Jurkat, Clone E6-1 (cell line): ENCODE results near the gene PCDH12. TPM values are rescaled to one million over a fixed set of nuclear protein-coding genes. Genes with fewer than 3 reads are reported as not detected.
A peak's percentile ranks its signal among the peaks of the same experiment; 100 is the strongest.

Experiments
- DNase-seq: peaks from one replicate; pipeline ENCODE4 v3.0.0-alpha.2; 2011; ENCODE audit warnings: low read depth, low spot score
- H3K4me3 ChIP-seq: 2 replicates; pipeline ENCODE4 v1.5.1; 2011; ENCODE audit warnings: mild to moderate bottlenecking, low read length, control low read depth, moderate library complexity
- polyA plus RNA-seq: library from polyadenylated mRNA; unstranded; fragments of >200 nt; gene quantifications from one replicate; pipeline ENCODE4 v1.2.1, GENCODE V29; 2012; ENCODE audit warnings: missing spikeins; ENCODE audit not compliant: insufficient read length, insufficient read depth

Gene PCDH12
- polyA plus RNA-seq = 0.26 TPM

DNA sequence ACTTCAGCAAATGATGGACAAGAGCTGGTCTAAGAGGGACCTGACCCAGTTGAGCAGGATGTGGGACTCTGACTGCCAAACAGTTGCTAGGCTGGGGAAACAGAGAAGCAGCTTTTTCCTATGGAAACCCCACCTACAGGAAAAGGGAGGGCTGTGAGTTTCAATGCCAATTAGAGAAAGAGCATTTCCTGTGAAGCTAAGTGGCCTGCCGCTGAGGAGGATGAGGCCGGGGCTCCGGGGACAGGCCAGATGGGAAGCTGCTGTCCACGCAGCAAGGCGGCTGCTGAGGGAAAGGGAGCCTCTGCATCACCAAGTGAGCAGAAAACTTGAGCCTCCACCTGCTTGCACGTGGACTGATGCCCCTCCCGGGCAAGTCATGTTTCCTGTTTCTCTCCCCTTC is at the start of gene PCDH12:
PCDH12 (minus strand) TSS at position 90 of the 400 bp plus-strand sequence. CDS start 351 bp downstream, outside the sequence.
- peak; percentile 70 for DNase-seq
- peak within 1 kb of the TSS; percentile 40 for H3K4me3 ChIP-seq

DNA sequence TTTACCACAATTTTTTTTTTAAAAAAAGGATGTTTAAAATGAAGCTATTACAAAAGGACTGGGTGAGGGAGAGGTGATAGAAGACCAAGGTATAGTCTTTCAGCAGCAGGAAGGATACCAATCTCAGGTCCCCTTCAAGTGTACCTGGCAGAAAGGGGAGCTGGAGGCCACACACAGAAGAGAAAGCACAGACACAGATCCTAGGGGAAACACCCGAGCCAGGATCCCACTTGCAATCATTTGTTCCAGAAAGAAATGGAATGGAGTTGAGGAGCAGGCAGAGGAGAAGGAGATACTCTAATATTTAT is 49.2 kb upstream of the PCDH12 start:
- no peak overlapping the region for H3K4me3 ChIP-seq
- no peak for DNase-seq

DNA sequence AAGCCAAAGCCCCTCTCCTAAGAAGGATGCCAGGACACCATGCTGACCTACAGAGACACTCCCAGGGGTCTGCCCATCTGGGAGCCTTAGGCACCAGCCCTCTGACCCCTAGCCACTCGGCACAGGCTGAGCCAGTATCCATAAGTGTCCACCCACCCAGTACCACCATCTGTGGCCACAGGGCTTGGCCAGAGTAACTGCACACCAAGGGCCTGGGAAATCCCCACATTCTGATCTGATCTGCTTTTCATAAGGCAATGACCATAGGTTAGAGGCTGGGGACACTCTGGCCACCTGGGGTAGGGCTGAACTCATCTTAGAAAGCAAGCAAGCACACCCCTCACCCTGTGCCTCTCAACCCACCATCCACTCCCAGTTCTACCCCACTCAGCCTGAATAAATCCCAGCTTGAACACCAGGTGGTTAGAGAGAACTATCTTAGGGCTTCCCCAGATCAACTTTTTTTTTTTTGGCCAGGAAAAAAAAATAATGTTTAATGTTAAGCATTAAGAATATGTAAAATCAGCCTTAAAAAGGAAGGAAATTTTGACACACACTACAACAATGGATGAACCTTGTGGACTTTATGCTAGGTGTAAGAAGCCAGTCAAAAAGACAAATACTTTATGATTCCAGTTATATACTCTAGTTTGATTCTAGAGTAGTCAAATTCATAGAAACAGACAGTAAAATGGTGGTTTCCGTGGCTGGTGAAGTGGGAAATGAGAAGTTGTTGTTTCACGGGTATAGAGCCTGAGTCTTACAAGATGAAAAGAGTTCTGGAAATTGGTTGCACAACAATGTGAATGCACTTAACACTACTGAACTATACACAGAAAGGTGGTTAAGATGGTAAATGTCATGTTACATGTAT is 48.6 kb upstream of the PCDH12 start:
- DNase-seq = peak; percentile 80
- H3K4me3 ChIP-seq = no peak overlapping the region

DNA sequence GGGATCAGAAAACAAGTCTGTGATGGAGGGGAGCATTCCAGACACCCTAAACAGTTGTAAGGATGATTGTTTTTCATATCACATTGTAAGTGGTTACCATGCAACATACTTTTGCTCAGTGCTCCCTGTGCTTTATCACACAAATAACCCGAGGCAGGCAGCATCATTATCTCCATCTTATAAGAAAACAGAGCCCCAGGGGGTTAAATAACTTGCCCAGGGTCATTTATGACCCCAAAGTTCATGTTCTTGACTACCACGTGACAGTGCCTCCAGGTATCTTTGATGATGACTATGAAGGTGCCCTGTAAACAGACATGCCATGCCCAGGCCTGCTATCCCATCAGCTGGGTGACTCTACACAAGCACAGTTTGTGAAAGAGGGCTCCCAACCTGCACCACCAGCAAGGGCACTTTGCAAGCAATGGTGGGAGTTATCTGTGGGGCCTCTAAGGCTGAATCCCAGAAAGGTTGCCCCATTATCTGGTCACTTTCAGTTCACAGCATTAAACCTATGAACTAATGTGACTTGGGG is 45.3 kb upstream of the PCDH12 start:
- DNase-seq = no peak

DNA sequence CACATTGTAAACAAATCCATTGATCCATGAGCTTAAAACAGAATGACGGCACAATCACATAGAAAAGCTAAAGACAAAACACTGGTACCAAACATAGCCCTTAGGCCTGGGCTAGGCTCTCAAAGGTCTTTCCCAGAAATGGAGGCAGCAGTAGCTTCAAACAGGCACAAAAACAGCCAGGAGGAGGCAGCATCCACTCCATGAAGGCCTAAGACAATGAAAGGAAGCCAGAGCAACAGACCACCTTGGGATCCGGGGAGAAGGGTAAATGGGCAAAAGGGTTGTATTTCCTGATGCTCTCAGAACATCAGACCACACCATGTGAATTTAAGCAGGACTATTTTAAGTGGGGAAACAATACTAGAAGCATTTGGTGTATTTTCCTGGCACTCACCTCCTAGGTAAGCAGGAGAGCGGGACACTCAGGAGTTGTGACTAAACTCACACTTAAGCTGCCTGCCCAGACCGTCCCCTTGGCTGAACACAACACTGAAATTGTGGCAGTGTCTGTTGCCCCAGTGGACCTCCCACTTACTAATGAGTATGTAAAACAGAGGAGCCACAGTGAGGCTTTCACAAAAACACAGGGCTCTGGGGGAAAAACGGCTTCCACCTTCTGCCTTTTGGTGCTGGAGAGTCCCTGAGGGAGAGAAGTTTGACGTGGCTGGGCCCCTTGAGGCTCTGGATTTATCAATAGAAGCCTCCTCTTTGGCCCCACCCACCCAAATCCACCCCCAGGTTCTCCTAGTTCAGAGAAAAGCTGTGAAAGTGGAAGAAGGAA is 42.9 kb upstream of the PCDH12 start:
- DNase-seq = no peak
- H3K4me3 ChIP-seq = no peak overlapping the region

More for the DNA sequence above, 45.3 kb upstream of the PCDH12 start:
- H3K4me3 ChIP-seq = no peak overlapping the region

GRCh38 chr5:142000173-142000572 is 42.2 kb upstream of the PCDH12 start:
- DNase-seq = no peak
- no peak overlapping the region for H3K4me3 ChIP-seq

DNA sequence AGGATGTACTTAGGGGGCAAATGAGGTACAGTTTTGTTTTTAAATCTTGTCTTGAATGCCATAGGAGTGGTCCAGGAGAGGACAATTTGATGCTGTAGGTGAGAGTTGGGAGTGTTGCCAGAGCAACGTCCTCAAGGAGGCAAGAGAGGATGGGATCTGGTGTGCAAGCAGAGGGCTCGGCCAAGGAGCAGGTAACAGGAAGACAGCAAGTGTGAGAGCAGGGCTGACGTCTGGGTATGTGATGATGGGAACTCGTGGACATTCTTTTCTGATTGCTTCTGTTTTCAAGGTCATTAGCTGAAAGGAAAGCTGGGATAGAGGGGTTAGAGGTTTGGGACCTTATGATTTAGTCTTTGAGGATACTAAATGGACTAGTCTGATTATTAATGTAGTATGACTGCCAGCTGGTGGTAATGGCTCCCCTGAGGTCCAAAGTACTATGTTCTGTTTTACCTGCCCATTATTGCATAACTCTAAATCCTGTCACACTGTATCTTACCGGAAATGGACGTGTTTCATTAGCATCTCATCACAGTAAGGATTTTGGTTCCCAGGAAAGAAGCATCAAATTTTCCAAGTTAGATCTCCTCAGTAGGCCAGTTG is 39.5 kb upstream of the PCDH12 start:
- H3K4me3 ChIP-seq = no peak overlapping the region
- no peak for DNase-seq

DNA sequence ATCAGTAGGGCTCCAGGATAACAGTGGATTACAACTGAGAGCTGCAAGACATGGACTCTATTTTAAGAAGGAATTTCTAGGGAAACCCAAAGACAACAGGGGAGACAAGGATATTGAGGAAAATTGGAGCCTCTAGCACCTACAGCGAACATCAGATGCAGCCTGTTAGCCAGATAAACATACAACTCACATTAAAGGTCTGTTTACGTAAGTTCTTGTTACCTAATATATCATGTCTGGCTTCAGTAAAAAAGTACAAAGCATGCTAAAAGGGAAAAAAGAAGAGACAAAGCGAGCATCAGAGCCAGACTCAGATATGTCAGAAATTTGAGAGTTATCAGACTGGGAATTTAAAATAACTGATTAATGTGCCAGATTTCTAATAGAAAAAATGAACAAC is 37.7 kb upstream of the PCDH12 start:
- no peak for DNase-seq
- H3K4me3 ChIP-seq = no peak overlapping the region

GRCh38 chr5:141994511-141995136 is 36.6 kb upstream of the PCDH12 start:
- no peak overlapping the region for H3K4me3 ChIP-seq
- no peak for DNase-seq

- no peak overlapping the region for H3K4me3 ChIP-seq
- peak; percentile 66 for DNase-seq
These were observed 34.5 kb upstream of the PCDH12 start for GRCh38 chr5:141992349-141992963.

DNA sequence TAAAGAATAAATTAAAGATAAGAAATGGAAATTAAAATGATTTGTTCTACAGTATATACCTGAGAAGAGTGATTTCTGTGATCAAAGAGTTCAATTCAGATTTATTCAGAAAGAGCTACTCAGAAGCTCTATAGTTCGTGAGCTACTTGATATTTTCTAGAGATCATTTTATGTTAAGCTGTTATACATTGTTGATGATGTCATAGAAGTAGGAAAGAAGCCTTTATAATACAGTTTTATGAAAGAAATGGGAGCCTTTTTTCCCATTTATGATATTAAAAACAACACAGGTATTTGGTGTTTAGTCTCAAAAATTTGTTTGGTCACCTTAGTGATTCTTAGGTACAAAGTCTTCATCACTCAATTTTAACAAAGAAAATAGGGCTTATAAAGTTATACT is 31.7 kb upstream of the PCDH12 start:
- DNase-seq = no peak
- H3K4me3 ChIP-seq = no peak overlapping the region

GRCh38 chr5:141986072-141986471 is 28.1 kb upstream of the PCDH12 start:
- H3K4me3 ChIP-seq = no peak overlapping the region
- no peak for DNase-seq

DNA sequence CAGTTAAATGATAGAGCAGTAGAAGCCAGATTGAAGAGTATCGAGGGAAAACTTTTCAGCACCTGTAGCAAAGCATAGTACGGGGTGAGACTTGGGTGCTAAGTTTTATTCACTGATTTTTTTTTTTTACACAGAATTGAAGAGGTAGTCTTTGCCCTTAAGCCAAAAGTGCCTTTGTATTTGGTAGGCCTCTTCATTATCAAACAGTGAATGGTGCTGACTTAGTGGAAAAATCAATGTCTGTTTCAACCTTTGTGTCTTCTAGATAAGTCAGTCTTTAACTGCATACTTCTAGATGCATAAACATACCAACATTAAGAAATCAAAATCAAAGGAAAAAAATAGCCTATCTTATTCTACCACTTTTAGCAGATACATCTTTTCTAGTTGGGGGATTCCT is 24.6 kb upstream of the PCDH12 start:
- no peak for DNase-seq
- H3K4me3 ChIP-seq = no peak overlapping the region

GRCh38 chr5:141978389-141978788 is 20.4 kb upstream of the PCDH12 start:
- H3K4me3 ChIP-seq = no peak overlapping the region
- no peak for DNase-seq

GRCh38 chr5:141976176-141976575 is 18.2 kb upstream of the PCDH12 start:
- H3K4me3 ChIP-seq = no peak overlapping the region
- DNase-seq = no peak

GRCh38 chr5:141973871-141974595 is 16.0 kb upstream of the PCDH12 start:
- no peak for DNase-seq

GRCh38 chr5:141969783-141970771 is 12.1 kb upstream of the PCDH12 start:
- H3K4me3 ChIP-seq = peak overlapping the region; percentile 89
- peak; percentile 50 for DNase-seq

More at GRCh38 chr5:141973871-141974595, 16.0 kb upstream of the PCDH12 start:
- no peak overlapping the region for H3K4me3 ChIP-seq
